ENCODE measurements around the gene NRCAM. TPM values are rescaled to one million over a fixed set of nuclear protein-coding genes. Genes with fewer than 3 reads are reported as not detected.

The NRCAM gene
- total and polyA plus RNA-seq, 10 of the 15 experiments (the other 5 are each of a cell fraction or from before 2014, with no cell fraction given): 0.30 to 2.0 (median 1.0) TPM

- TF ChIP-seq SMC3 (IDR thresholded peaks at IDR 0.05; ENCODE audit: borderline replicate concordance, low read length) (peak; percentile 84), PAX5 (IDR thresholded peaks at IDR 0.05; ENCODE audit: borderline replicate concordance, low read depth, low read length) (peak; percentile 91), NKRF (conservative IDR thresholded peaks at IDR 0.05) (no peak), ZNF384 (IDR thresholded peaks at IDR 0.05; ENCODE audit: borderline replicate concordance, low read depth, low read length) (peak; percentile 83), CBX3 (IDR thresholded peaks at IDR 0.05; ENCODE audit: borderline replicate concordance, low read depth) (no peak), RAD51 (IDR thresholded peaks at IDR 0.05) (no peak), NBN (IDR thresholded peaks at IDR 0.05) (no peak), MXI1 (IDR thresholded peaks at IDR 0.05; ENCODE audit: low read depth, low read length) (no peak), SMARCA5 (IDR thresholded peaks at IDR 0.05) (no peak), BHLHE40 (IDR thresholded peaks at IDR 0.05; ENCODE audit: borderline replicate concordance in 1 of 2, low read depth in 2 of 2, low read length in 1 of 2) (no peak)
These were observed 274.9 kb downstream of the NRCAM start (continued) for GRCh38 chr7:108181073-108181985.

GRCh38 chr7:108178398-108178797 lies 277.8 kb downstream of the NRCAM start:
- SMC1A ChIA-PET (ENCODE audit: uncharacterized antibody, unreplicated experiment): interaction anchor here (0.9 to 4.0 kb wide), 3 partner anchors 25 to 318 kb away, joined by 3 to 24 read pairs (median 7); no protein-coding TSS in a partner anchor
- no peak overlapping the region for H3K4me2 ChIP-seq (ENCODE audit: control insufficient read depth, insufficient read depth)
- no peak overlapping the region for H3K4me3 ChIP-seq
- WGBS (ENCODE audit: insufficient coverage, insufficient replicate concordance, low lambda C conversion rate, missing lambda C conversion rate): 36% methylated on average over 3 of the region's 3 CpGs
- intact Hi-C loops (cut with micrococcal nuclease; ENCODE audit: unreplicated experiment) (no loop called here), in situ Hi-C loops (cut with MboI) (no loop called here)
- H3K36me3 ChIP-seq (ENCODE audit: control insufficient read depth in 2 of 2, insufficient read depth in 2 of 2, low read length in 1 of 2): no peaks in the 10 kb centered on the region
- no peak overlapping the region for H2AFZ ChIP-seq (ENCODE audit: control insufficient read depth, low read depth, low read length)
- RAD21 ChIA-PET (ENCODE audit: unreplicated experiment): interaction anchor here (0.6 to 2.1 kb wide), 4 partner anchors 12 to 318 kb away, joined by 3 to 16 read pairs (median 4); no protein-coding TSS in a partner anchor
- H3K9ac ChIP-seq (ENCODE audit: control insufficient read depth, insufficient read depth, low read length): no peak overlapping the region
- H3K9me3 ChIP-seq (replicated peaks; ENCODE audit: control insufficient read depth, insufficient read depth, low read length): no peaks in the 10 kb centered on the region
- TF ChIP-seq RUNX3 (IDR thresholded peaks at IDR 0.05; ENCODE audit: low read length) (no peak), BMI1 (IDR thresholded peaks at IDR 0.05; ENCODE audit: borderline replicate concordance) (no peak), TCF3 (IDR thresholded peaks at IDR 0.05; ENCODE audit: borderline replicate concordance, insufficient read depth, low read depth, low read length) (no peak)
- no peak; the same call in 2 of the 3 replicates for ATAC-seq
- POLR2A ChIA-PET: no interaction called here
- no peak for DNase-seq (ENCODE audit: low read depth, low spot score)
- no peaks in the 10 kb centered on the region for H3K79me2 ChIP-seq (ENCODE audit: control insufficient read depth, insufficient read depth, low read length)
- BruUV-seq (replicated peaks): no TSS peak
- H4K20me1 ChIP-seq (ENCODE audit: control insufficient read depth, insufficient read depth): no peaks in the 10 kb centered on the region
- no peak overlapping the region for H3K27ac ChIP-seq (ENCODE audit: control insufficient read depth, insufficient read depth)
- H3K27me3 ChIP-seq (replicated peaks in 1 of 2; ENCODE audit: control insufficient read depth in 2 of 2, insufficient read depth in 2 of 2, low read length in 1 of 2): no peaks in the 10 kb centered on the region
- no peak for FAIRE-seq
- CTCF ChIA-PET: interaction anchor here (1.0 to 5.3 kb wide), 10 partner anchors 32 to 325 kb away, joined by 3 to 60 read pairs (median 5); no protein-coding TSS in a partner anchor
- no peaks in the 10 kb centered on the region for H3K4me1 ChIP-seq (ENCODE audit: control insufficient read depth, insufficient read depth, low read length)
